ENCODE results near the gene ULBP1.
A peak's percentile ranks its signal among the peaks of the same experiment; 100 is the strongest.
"Not testable (repeated sequence)": the region's sequence is repeated elsewhere in the genome, so short reads cannot be mapped to it uniquely, and the experiment has no call there.

ULBP1 gene

DNA sequence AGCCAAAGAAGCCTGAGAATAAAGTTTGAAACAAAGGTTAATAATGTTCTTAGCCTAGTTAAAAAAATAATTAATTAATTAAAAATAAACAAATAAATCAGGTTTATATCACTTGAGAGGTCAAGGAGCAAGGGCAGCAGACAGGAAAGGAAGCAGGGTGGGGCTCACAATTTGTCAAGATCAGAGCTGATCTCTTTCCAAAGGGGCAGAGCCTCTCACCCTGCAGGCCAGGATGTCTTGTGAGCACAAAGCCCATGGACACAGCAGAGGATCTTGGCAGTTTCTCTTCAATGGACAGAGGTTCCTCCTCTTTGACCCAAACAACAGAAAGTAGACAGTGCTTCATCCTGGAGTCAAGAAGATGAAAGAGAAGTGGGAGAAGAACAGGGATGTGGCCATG lies 14.9 kb downstream of the ULBP1 start:
- no peak for DNase-seq

DNA sequence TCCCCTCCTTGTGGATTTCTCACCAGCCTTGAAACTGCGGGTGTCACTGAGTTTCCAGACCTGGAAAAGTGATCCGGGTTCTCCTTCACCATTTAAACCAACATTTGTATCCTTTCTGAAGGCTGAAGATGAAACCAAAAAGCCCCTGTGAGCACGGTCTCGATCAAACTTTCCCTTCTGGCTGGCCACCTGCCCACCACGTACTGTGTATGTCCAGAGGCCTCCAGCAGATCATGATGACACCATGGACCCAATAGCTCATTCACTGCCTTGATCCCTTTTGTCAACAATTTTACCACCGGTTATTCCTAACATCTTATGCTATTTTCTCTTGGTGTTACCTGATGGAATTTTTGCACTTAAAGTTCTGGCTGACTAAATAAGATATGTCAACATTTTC lies 15.6 kb downstream of the ULBP1 start:
- no peak for DNase-seq

DNA sequence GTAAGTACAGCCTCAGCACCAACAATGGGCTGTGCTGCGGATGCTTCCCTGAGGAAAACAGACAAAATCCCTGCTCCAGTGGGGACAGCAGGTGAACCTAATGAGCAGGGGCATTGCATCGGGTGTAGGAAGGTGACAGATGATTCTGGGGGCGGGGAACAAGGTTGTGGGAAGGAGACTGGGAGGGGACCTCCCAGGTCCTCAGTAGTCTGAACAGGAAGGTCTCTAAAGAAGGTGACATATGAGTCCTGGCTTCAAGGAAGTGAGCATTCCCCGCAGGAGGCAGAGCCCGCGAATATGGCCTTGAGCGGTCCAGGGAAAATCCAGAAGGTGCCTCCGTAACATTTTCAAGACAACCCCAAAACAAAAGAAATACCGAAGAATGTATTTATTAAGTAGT lies 19.4 kb downstream of the ULBP1 start:
- no peak for DNase-seq

DNA sequence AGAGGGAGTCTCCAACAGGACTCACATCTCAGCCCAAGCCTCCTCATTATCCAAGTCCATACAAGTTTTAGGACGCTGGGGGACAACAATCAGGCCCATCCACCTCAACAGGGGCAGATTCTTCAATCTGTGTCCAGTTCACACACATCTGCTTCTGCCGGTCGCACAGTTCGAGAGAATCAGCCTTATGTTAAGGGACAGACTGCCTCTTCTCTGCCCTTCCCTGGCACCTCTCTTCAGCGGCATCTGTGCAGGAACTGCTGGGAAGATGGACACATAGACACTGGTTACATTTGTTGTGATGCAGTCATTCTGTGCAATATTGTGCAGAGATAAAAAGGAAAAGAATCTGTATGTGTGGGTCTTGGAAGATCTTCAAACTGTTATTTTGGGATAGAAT lies 21.0 kb downstream of the ULBP1 start:
- DNase-seq: no peak

DNA sequence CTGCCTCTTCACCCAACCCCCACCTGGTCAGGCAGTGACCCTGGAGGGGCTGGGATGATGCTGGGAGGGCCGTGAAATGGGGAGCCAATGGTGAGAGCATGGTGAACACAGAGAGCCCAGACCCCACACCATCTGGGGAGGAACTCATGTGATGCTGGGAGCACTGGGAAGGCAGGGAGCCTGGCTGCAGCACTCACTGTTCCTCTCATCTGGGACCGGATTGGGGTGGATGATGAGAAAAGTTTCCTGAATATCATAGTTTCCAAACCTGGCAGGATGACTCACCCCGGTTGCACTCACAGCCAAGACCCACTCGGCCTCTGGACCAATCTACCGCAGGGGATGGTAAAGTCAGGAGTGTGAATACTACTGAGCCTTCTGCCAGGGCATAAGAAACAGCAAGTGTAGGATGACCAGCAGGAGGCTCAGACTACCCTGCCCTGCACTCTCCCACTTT lies 21.8 kb downstream of the ULBP1 start:
- DNase-seq: no peak

DNA sequence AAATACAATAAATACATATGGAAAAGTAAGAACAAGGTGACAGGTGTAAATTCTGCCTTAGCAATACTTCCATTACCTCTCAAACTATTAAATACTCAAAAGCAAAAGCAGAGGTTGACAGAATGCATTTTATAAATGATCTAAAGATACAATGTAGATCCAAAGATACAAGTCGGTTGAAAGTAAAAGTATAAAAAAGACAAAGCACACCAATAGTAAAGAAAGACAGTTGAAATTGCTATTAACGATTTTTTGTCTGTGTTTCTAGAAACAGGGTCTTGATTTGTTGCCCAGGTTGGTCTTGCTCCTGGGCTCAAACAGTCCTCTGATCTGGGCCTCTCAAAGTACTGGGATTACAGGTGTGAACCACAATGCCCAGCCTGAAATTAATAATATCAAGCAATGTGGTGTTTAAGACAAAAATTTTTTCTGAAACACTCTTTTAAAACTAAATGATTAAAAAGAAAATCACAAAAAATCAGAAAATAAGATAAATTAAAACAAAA lies 23.9 kb downstream of the ULBP1 start:
- DNase-seq: no peak

DNA sequence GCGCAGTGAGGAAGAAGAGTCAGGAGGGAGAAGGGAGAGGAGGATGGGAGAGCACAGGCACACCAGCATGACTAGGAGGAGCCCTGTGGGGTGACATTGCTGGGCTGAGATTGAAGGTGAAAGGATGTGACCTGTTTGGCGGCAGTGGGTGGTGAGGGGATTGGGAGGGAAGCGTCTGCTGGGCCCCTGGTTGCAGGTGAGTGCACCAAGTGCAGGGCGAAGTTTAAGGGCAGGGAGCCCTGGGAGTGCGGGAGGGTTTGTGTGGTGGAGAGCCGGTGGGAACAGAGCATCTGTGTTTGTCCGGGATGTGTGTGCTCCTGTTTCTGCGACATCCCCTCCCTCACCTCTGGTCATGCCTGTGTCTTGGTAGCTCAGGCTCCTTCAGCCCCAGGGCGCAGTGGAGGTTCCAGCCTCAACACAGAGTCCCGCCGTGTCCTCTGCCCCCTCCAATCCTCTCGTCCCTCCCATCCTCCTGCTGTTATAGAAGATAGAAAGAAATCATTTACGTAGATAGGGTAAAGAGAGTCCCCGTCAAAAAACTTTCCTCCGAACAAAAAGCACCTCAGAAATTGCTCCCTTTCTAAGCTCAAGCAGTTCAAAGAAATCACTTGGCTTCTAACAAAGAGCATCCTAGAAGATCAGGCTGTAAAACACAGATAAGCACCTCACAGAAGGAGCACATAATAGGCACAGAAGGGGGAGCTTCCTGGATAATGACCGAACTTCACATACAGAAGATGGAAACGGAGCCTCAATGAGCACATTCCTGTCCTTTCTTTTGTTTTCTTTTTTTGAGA lies 25.0 kb downstream of the ULBP1 start:
- DNase-seq: no peak

DNA sequence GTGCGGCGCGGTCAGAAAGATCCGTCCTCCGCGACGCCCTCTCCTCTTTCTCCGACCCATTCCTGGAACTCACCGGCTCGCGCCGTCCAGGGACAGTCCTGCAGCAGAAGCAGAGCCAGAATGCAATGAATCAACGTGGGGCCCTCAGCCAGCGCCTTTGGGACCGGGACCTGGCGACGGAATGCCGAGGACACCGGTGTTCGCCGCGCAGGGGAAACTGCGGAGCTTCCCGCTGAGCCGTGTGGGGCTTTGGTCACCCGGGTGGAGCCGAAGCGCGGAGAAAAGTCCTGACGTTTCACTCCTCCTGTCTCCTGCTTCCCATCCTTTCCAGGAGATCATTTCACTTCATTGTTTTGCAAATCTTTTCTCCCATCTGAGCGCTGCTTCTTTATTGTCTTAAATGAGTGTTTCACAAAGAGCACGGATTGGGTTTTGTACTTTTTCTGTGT lies 26.5 kb downstream of the ULBP1 start:
- no peak for DNase-seq

DNA sequence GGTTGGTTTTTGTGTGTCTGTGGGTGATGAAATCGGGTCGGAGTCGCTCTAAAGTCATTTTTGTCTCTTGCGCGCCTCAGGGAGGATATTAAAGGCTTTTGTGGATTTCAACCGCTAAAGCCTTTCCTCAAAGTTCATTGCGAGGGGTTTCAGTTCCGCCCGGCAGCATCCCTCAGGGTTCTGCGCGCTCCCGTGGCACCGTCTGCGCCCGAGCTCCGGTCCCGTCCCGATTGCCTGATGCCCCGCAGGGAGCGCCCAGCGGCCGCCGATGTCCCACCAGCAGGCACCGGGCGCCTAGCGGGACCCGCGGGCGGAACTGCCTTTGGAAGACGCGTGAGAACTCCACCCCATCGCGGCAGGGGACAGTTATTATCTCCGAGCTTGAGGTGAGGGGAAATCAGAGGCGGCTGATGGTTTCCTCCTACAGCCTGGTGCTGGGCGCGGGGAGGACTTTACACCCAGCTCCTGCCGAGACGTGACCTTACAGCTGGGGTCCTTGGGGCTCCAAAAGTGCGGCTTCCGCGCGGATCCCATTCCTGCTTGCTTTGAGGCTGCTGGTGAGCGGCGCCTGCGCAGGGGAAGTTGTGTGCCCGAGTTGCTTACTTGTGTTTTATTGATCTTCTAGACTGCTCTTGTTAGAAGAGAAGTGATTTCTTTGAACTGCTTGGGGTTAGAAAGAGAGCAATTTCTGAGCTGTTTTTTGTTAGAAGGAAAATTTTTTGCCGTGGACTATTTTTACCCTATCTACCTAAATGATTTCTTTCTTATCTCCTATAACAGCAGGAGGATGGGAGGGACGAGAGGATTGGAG lies 27.1 kb downstream of the ULBP1 start:
- DNase-seq: no peak

DNA sequence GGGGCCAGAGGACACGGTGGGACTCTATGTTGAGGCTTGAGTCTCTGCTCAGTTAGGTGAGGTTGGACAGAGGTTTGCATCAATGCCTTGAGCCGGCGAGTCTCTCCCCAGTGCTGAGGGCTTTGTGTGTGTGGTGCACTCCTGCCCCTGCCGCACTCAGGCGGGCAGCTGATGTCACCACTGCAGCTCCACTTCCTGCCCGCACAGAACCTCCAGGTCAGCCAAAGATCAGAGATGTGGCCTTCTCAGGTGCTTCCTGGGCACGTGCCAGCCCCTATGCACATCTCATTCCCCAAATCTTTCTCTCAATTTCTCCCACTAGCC lies 27.7 kb downstream of the ULBP1 start:
- DNase-seq: not testable (repeated sequence)

DNA sequence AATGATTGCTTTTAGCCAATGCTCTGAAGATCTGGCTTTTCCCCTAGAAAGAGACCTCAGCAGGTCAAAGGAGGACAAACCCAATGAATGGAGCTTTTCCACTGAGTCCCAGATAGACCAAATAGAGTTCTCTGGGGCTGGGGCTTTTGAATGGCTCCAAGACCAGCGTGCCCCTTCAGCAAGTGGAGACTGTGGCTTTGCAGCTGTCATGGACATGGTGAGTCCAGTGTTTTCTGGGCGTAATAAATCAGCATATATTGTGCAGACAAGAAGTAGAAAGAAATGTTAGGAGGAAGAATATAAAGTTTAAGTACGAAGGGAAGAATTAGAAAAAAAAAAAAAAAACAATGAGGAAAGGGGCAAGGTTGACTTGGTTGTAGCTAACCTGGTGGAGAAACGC lies 28.1 kb downstream of the ULBP1 start:
- no peak for DNase-seq

DNA sequence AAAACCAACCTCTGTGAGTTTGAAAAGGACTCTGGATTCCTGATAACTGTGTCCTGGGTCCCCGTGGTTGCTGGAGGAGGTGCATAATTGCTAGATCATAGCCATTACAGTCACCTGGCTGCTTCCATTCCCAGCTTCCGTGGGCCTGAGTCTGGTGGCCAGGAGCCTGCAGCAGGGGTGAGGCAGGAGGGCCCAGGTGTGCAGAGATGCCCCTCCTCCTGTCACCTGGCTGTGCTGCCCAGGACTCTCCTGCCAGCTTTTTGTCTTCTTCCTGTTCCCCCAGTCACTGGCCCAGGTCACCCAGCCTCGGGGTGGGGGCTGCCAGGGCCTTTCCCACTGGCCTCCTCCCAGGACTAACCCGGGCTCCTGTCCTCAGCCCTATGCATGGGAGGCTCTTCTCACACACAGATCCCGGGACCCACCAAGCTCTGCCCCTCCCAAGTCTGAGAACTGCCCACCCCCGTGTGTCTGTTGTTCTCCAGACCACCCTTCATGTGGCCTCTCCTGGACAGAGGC lies 31.6 kb downstream of the ULBP1 start:
- no peak for DNase-seq

DNA sequence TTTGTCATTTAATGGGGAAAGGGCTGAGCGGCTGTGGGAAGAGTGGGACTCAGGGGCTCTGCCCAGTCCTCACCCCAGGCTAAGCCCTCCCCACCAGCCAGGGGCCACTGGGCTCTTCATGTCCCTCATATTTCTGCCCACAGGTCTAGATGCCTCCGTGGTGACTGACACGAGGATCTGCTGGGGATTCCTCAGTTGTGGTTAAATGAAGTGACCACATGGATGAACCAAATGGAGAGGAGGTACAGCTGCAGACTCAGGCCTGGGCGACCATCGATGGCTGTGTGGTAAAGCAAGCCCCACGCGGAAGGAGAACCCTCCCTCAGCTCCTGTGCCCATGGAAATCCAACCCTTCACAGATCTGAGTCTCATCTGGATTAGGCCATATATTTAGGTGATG lies 32.2 kb downstream of the ULBP1 start:
- no peak for DNase-seq

DNA sequence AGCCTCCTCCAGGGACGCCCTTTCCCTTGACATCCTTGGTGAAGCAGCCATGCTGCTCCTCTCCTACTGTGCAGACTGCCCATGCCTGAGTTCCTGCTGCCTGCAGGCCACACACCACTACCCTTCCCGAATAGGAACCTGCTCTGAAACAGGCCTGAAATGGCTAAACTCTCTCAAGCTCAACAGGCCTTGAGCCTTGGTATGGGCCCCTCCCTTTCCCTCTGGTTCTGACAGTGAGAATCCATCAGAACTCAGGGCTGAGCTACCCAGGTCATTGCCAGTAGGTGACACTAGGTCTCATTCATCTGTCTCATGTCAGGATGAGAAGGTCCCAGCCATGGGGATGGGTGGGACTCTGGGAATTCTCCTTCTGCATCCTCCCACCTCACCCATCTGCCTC lies 35.9 kb downstream of the ULBP1 start:
- DNase-seq: no peak

DNA sequence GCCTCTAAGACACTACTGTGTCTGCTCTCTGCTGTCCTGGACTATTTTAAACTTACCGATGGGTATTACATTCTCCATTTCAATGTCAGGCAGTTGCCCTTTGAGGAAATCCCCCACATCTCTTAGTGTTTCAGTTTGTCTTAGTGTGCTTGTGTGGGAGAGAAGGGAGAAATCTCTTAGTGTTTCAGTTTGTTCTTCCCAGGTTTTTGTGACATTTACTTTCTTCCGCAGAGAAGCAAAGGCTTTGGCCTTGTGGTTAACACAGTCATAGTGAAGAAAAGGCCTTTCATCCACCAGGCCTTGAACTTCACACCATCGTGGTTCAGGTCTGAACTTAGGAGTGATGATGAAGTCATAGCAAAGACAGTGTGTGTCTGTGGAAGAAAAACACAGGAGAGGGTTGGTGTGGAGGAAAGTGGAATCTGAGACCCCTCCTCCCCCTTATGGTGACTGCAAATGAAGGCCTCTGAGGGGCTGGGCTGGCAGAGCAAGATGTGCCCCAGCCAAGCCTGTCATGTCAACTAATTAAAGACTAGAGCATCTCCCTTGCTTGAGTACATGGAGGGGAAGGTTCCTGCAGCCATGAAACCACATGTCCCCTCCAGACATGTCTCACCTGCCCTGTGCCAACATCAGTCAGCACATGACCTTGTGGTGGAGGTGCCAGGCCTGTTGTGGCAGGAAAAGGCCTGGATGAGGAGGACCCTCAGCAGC lies 37.7 kb downstream of the ULBP1 start:
- DNase-seq: no peak

DNA sequence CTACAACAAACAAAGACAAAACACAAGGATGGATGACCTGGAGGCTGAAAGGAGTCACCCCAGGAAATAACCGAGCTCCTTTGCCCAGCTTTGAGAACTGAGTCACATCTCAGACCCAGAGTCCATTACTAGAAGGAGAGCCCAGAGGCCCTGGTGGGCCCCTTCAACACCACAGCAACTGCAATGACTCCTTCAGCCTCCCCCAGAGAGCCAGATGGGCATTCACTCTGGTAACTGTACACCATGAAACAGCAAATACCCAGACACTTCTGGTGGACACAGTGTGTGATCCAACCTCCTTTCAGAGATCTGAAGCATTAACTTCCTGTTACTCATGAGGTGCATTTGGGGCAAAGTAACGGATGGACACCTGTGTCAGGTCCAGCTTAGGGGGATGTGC lies 39.0 kb downstream of the ULBP1 start:
- DNase-seq: no peak

DNA sequence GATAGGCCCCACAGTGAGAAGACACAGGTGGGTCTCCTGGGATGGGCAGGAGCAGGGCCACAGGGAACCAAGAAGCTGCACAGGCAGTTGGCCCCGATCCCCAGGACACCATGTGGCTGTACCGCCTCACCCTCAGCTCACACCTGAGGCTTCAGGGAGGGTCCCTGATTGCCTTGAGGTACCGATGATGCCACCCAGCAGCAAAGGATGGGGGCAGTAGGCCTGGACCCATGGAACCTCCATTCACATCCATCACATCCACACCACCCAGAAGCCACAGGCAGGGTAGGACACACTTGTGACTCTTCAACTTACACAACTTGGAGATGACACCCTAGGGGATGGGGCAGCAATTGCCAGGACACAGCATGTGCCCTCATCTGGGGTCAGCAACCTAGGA lies 39.9 kb downstream of the ULBP1 start:
- DNase-seq: not testable (repeated sequence)

DNA sequence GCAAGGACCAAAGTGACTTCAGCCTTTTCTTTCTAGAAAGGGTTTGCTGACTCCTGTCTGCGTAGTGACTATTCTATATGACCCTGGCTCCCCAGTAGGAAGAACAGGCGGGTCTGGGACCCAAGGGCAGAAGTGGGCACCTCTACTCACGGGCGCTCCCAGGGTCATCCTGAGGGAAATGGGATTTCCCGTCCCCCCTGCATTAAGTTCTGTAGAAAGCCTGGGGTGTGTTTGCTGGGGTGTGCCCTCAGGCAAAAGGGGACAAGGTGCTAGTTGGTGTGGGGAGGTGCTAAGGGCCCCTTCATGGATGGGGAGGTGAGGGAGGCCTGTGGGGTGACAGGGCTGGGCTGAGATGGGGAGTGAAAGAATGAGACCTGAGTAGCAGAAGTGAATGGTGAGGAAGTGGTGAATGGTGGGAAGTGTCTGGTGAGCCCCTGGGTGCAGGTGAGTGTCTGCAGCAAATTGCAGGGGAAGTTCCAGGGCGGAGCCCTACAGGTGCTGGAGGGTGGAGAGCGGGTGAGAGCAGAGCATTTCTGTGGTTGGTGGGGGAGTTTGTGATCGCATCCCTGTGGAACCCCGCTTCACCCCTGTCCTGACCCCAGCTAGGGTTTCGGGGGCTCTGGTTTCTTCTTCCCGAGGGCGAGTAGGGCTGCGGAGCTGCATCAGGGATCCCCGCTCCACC lies 40.5 kb downstream of the ULBP1 start:
- DNase-seq: no peak

DNA sequence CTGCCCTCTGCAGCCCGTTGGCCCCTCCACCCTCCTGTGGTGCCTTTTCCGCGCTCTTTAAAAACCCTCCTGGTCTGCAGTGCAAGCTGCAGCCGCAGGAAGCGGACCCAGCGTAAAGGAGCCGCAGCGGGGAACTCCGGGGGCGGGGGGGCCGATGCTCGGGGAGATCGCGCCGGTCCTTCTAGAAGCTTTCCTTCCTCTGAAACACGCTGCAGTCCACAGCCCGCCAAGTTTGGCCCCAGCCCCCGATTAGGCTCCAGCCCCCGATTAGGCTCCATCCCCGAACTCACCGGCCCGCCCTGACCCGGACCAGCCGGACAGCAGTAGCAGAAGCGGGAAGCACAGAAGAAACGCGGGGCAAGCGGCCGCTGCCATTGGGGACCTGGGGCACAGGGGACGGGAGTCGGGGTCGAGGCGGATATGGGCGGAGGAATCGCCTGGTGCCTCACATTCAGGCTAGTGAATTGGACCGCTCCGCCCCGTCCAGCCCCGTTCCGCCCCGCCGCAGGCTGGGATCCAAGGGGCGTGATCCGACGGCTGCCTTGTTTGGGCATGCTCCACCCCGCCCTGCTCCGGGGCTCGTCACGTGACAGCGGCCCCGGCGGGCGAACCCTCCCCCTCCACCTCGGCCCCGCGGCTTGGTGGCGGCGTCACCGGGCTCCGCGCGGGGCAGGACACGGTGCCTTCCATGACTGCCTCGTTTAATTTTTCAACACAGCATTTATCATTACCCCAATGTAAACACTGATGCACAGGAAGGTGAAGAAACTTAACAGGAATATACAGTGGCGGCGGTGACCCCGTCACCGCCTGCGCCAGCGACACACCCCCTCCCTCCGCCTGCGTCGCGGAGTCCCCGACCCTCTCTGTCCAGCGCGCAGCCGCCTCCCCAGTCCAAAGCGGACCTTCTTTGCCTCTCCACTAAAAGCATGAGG lies 41.3 kb downstream of the ULBP1 start:
- DNase-seq: peak; percentile 90

DNA sequence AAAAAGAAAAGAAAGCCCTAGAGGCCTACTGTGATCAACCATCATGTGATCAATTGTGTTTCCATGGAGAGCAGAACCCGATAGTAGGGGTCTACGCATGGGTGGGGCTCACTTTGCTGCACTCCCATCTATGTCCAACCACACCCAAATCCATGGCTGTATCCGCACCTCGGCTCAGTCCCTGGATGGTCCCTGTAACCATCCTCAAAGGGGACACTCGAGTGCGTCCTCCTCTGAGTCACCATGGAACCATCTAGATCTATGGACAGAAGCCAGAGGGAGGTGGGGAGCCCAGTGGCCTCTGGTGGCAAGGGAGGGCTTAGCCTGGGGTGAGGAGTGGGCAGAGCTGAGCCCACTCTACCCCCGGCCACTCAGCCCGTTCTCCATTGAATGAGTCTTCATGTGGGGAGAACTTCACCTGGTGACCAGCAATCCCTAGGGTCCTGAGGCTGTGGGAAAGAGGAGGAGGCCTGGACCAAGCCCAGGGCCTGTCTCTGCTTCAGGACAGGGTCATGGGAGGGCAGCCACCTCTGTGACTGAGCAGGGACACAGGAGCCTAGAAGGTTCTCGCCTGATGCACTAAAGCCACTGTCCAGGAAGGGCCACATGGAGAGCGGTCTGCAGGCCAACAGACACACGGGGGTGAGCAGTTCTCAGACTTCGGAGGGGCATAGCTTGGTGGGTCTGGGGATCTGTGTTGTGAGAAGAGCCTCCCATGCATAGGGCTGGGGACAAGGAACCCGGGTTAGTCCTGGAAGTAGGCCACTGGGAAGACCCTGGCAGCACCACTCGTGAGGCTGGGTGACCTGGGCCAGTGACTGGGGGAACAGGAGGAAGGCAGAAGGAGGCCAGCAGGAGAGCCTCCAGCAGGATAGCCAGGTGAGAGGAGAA lies 42.3 kb downstream of the ULBP1 start:
- no peak for DNase-seq
